Measurements from ENCODE around the gene MIB1. TPM values are rescaled to one million over a fixed set of nuclear protein-coding genes. Genes with fewer than 3 reads are reported as not detected.
"Not testable (repeated sequence)": the region's sequence is repeated elsewhere in the genome, so short reads cannot be mapped to it uniquely, and the experiment has no call there.

MIB1 gene
- total RNA-seq, 4 donors from 2014 or later = 15.7 to 31.8 (median 27.6) TPM

GRCh38 chr18:21706386-21706865, 34.2 kb upstream of the MIB1 start:
- 99% methylated on average over 17 of the region's 28 CpGs; no CpG with 5 or more reads in 1 of the 2 donors for WGBS, 2 donors (ENCODE audit: low coverage in 1 of 2)
- Histone ChIP-seq H3K36me3 (peaks cover 0 to 1% (median 0%) of the 10 kb centered on the region in 4 donors), H3K9me3 (no peaks in the 10 kb centered on the region), H3K27ac (no peak overlapping the region), H3K27me3 (no peaks in the 10 kb centered on the region), H3K4me3 (no peak overlapping the region), H3K4me1 (peaks cover 4 to 14% (median 9%) of the 10 kb centered on the region in 4 donors)
- no peak for DNase-seq
- intact Hi-C loops (cut with DNase I; ENCODE audit: low total_unique reads) = no loop called here
- TF ChIP-seq POLR2AphosphoS5 (IDR thresholded peaks at IDR 0.05) (no peak), POLR2A (IDR thresholded peaks at IDR 0.05) (no peak), EP300 (IDR thresholded peaks at IDR 0.05; ENCODE audit: low read depth) (no peak)
- TF ChIP-seq, protein P1, sequence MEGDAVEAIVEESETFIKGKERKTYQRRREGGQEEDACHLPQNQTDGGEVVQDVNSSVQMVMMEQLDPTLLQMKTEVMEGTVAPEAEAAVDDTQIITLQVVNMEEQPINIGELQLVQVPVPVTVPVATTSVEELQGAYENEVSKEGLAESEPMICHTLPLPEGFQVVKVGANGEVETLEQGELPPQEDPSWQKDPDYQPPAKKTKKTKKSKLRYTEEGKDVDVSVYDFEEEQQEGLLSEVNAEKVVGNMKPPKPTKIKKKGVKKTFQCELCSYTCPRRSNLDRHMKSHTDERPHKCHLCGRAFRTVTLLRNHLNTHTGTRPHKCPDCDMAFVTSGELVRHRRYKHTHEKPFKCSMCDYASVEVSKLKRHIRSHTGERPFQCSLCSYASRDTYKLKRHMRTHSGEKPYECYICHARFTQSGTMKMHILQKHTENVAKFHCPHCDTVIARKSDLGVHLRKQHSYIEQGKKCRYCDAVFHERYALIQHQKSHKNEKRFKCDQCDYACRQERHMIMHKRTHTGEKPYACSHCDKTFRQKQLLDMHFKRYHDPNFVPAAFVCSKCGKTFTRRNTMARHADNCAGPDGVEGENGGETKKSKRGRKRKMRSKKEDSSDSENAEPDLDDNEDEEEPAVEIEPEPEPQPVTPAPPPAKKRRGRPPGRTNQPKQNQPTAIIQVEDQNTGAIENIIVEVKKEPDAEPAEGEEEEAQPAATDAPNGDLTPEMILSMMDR (IDR thresholded peaks at IDR 0.05) = no peak
- in situ Hi-C loops (cut with MboI; ENCODE audit: low pct_ligation_motif_present in 1 of 4, low pct_unique_long_range_greater_than_20kb in 1 of 4, low sequenced_read_pairs in 3 of 4) = loop anchor here in 2 of 4 donors (25.0 kb wide), 1 partner anchor 94 kb away; the partner anchor contains the start of genes ESCO1 (in 2 of the 2) and SNRPD1 (in 2 of the 2)

GRCh38 chr18:21707130-21707529, 33.5 kb upstream of the MIB1 start:
- H3K27me3 ChIP-seq; H3K27ac ChIP-seq; H3K36me3 ChIP-seq; intact Hi-C loops (cut with DNase I; ENCODE audit: low total_unique reads); H3K9me3 ChIP-seq; DNase-seq; H3K4me3 ChIP-seq: not testable (repeated sequence)
- H3K4me1 ChIP-seq = peaks cover 4 to 14% (median 9%) of the 10 kb centered on the region in 4 donors
- in situ Hi-C loops (cut with MboI; ENCODE audit: low pct_ligation_motif_present in 1 of 4, low pct_unique_long_range_greater_than_20kb in 1 of 4, low sequenced_read_pairs in 3 of 4) = loop anchor here in 2 of 4 donors (25.0 kb wide), 1 partner anchor 95 kb away; the partner anchor contains the start of genes ESCO1 (in 2 of the 2) and SNRPD1 (in 2 of the 2)
- WGBS, 2 donors (ENCODE audit: low coverage in 1 of 2) = 86 to 92% methylated on average over 2 to 7 of the region's 7 CpGs

GRCh38 chr18:21714474-21714873, 26.1 kb upstream of the MIB1 start:
- no peak overlapping the region for H3K4me3 ChIP-seq
- no peak for TF ChIP-seq POLR2A (IDR thresholded peaks at IDR 0.05)
- no peak for TF ChIP-seq EP300 (IDR thresholded peaks at IDR 0.05; ENCODE audit: low read depth)
- TF ChIP-seq, protein P1 (IDR thresholded peaks at IDR 0.05) = no peak
- TF ChIP-seq POLR2AphosphoS5 (IDR thresholded peaks at IDR 0.05) = no peak
- no peaks in the 10 kb centered on the region for H3K27me3 ChIP-seq
- intact Hi-C loops (cut with DNase I; ENCODE audit: low total_unique reads) (no loop called here), in situ Hi-C loops (cut with MboI; ENCODE audit: low pct_ligation_motif_present in 1 of 4, low pct_unique_long_range_greater_than_20kb in 1 of 4, low sequenced_read_pairs in 3 of 4) (loop anchor here in 2 of 4 donors (25.0 kb wide), 1 partner anchor 102 kb away; the partner anchor contains the start of genes ESCO1 (in 2 of the 2) and SNRPD1 (in 2 of the 2))
- no peaks in the 10 kb centered on the region for H3K4me1 ChIP-seq
- no peak overlapping the region for H3K27ac ChIP-seq
- 82% methylated on average over 1 of the region's 1 CpG; no CpG with 5 or more reads in 1 of the 2 donors for WGBS, 2 donors (ENCODE audit: low coverage in 1 of 2)
- no peak for DNase-seq
- no peaks in the 10 kb centered on the region for H3K36me3 ChIP-seq
- H3K9me3 ChIP-seq = no peaks in the 10 kb centered on the region

DNA sequence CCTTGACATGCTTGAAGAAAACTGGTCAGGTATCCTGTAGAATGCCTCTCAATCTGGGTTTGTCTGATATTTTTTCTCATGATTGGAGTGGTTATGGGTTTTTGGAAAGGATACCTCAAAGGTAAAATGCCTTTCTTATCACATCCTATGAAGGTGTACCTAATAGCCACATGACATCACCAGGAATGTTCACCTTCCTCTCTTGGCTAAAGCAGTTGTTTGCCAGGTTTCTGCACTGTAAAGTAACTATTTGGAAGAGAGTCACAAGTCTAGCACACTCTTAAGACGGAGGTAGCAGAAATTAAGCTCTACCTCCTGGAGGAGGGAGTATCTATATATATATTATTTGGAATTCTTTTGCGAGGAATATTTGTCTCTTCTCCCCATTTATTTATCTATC, 17.9 kb upstream of the MIB1 start:
- TF ChIP-seq, protein P1 (IDR thresholded peaks at IDR 0.05) = no peak
- TF ChIP-seq POLR2AphosphoS5 (IDR thresholded peaks at IDR 0.05) = no peak
- no peak for TF ChIP-seq POLR2A (IDR thresholded peaks at IDR 0.05)
- TF ChIP-seq EP300 (IDR thresholded peaks at IDR 0.05; ENCODE audit: low read depth) = no peak
- no peak for DNase-seq
- in situ Hi-C loops (cut with MboI; ENCODE audit: low pct_ligation_motif_present in 1 of 4, low pct_unique_long_range_greater_than_20kb in 1 of 4, low sequenced_read_pairs in 3 of 4) (loop anchor here in 2 of 4 donors (25.0 kb wide), 1 partner anchor 110 kb away; the partner anchor contains the start of genes ESCO1 (in 2 of the 2) and SNRPD1 (in 2 of the 2)), intact Hi-C loops (cut with DNase I; ENCODE audit: low total_unique reads) (no loop called here)
- Histone ChIP-seq H3K27ac (no peak overlapping the region), H3K9me3 (no peaks in the 10 kb centered on the region), H3K36me3 (no peaks in the 10 kb centered on the region), H3K4me1 (no peaks in the 10 kb centered on the region), H3K27me3 (no peaks in the 10 kb centered on the region), H3K4me3 (no peak overlapping the region)
- 88 to 100% methylated on average over 2 of the region's 2 CpGs for WGBS, 2 donors (ENCODE audit: low coverage in 1 of 2)
